ENCODE measurements around the gene TEX38.
"Not testable (repeated sequence)": the region's sequence is repeated elsewhere in the genome, so short reads cannot be mapped to it uniquely, and the experiment has no call there.

GRCh38 chr1:46660116-46660515 lies 11.5 kb upstream of the TEX38 start:
- TF ChIP-seq ZNF274 (IDR thresholded peaks at IDR 0.05; ENCODE audit: low read depth, low read length); SRF (IDR thresholded peaks at IDR 0.05; ENCODE audit: low read depth): not testable (repeated sequence)
